ENCODE measurements around the gene ARHGAP12.

The ARHGAP12 gene

GRCh38 chr10:31756729-31757110 is 171.9 kb downstream of the ARHGAP12 start:
- no peaks in the 10 kb centered on the region for H3K9me3 ChIP-seq (ENCODE audit: control insufficient read depth in 5 of 5, low read length in 5 of 5)
- H3K27ac ChIP-seq (ENCODE audit: low read depth, low read length), result no peak overlapping the region
- H3K4me1 ChIP-seq (ENCODE audit: control insufficient read depth in 5 of 5, insufficient read depth in 5 of 5, low read length in 5 of 5), result peaks cover 0 to 40% (median 27%) of the 10 kb centered on the region in 5 donors
- no peaks in the 10 kb centered on the region for H3K27me3 ChIP-seq (ENCODE audit: control insufficient read depth in 5 of 5, insufficient read depth in 4 of 5, low read length in 5 of 5)
- no peak overlapping the region for H3K9ac ChIP-seq (ENCODE audit: low read length in 5 of 5)
- H3K4me3 ChIP-seq (ENCODE audit: low read depth in 1 of 5, low read length in 5 of 5), result no peak overlapping the region
- no peaks in the 10 kb centered on the region for H3K36me3 ChIP-seq (ENCODE audit: control insufficient read depth in 5 of 5, insufficient read depth in 5 of 5, low read length in 5 of 5)

GRCh38 chr10:31756101-31756728 is 172.4 kb downstream of the ARHGAP12 start:
- no peak overlapping the region for H3K27ac ChIP-seq (ENCODE audit: low read depth, low read length)
- H3K9ac ChIP-seq (ENCODE audit: low read length in 5 of 5), result no peak overlapping the region
- H3K27me3 ChIP-seq (ENCODE audit: control insufficient read depth in 5 of 5, insufficient read depth in 4 of 5, low read length in 5 of 5), result no peaks in the 10 kb centered on the region
- H3K4me3 ChIP-seq (ENCODE audit: low read depth in 1 of 5, low read length in 5 of 5), result no peak overlapping the region
- peaks cover 3 to 41% (median 27%) of the 10 kb centered on the region in 5 donors for H3K4me1 ChIP-seq (ENCODE audit: control insufficient read depth in 5 of 5, insufficient read depth in 5 of 5, low read length in 5 of 5)
- H3K9me3 ChIP-seq (ENCODE audit: control insufficient read depth in 5 of 5, low read length in 5 of 5), result no peaks in the 10 kb centered on the region
- no peaks in the 10 kb centered on the region for H3K36me3 ChIP-seq (ENCODE audit: control insufficient read depth in 5 of 5, insufficient read depth in 5 of 5, low read length in 5 of 5)

All from subcutaneous abdominal adipose tissue (tissue), 5 donors.